K562 (cell line): ENCODE results near the gene LMNA. TPM values are rescaled to one million over a fixed set of nuclear protein-coding genes. Genes with fewer than 3 reads are reported as not detected.
A peak's percentile ranks its signal among the peaks of the same experiment; 100 is the strongest.

ENCODE experiments used
- ATAC-seq: fragments of 200-7000 bp; cut with Tn5 transposase; 3 replicates; pipeline ENCODE4 v1.9.1; 2020; ENCODE audit warnings: moderate library complexity
- BruUV-seq: library from RNA; stranded (reverse); fragments of 400-500 nt; replicated peaks from 2 replicates; lab custom pipeline; 2021; lab: Mats Ljungman, UMichigan
- CTCF ChIA-PET: fragments of 300-600 bp; formaldehyde crosslinking; extraction: SDS; loops from one replicate; lab custom pipeline; 2021; ENCODE audit warnings: low intra/inter-chr PET ratio; lab: Yijun Ruan, JAX
- POLR2A ChIA-PET: fragments of 300-600, 350-650 bp; sonication (Branson Sonifier 250); formaldehyde crosslinking; extraction: SDS; loops from one replicate; lab custom pipeline; 2021; ENCODE audit warnings: antibody characterized with exemption, inconsistent platforms; lab: Yijun Ruan, JAX
- DNase-seq, 4 experiments: peaks; one replicate each; pipeline versions ENCODE4 v3.0.0 to v3.0.0-alpha.2; 2011 to 2018; ENCODE audit warnings: low spot score in 3 of 4, mixed read lengths in 3 of 4; ENCODE audit errors: extremely low read depth in 1 of 4
- FAIRE-seq: peaks from 2 replicates; lab custom pipeline; 2011; peaks lifted over from hg19 to GRCh38; lab: Jason Lieb, UNC
- H2AFZ ChIP-seq: 2 replicates; pipeline ENCODE4 v1.6.0; 2011; ENCODE audit warnings: low read depth, low read length, control low read depth, inconsistent platforms
- H3K27ac ChIP-seq: fragments of 200-600 bp; 3 replicates; pipeline ENCODE4 v1.8.0; 2011; ENCODE audit warnings: low read depth, mild to moderate bottlenecking, control low read depth, inconsistent platforms, low read length, moderate library complexity, mixed read lengths; ENCODE audit errors: extremely low read depth
- H3K27me3 ChIP-seq, 2 experiments: fragments of 300-600 bp in 1 of 2; 2 replicates in 1 of 2; 3 replicates in 1 of 2; pipeline versions ENCODE4 v1.6.0 to v1.8.0; 2011; ENCODE audit warnings: inconsistent platforms in 2 of 2, low read length in 2 of 2, mild to moderate bottlenecking in 1 of 2, mixed read lengths in 1 of 2, moderate library complexity in 1 of 2; ENCODE audit not compliant: control insufficient read depth in 2 of 2, insufficient read depth in 2 of 2
- H3K36me3 ChIP-seq: fragments of 300-600 bp; 3 replicates; pipeline ENCODE4 v1.8.0; 2011; ENCODE audit warnings: mild to moderate bottlenecking, low read length, inconsistent platforms; ENCODE audit not compliant: control insufficient read depth, insufficient read depth
- H3K4me1 ChIP-seq, 2 experiments: fragments of 200-600 bp in 1 of 2; replicated peaks in 1 of 2; 2 replicates in 1 of 2; 3 replicates in 1 of 2; pipeline versions ENCODE4 v1.5.1 to v1.8.0; 2011; ENCODE audit warnings: inconsistent platforms in 2 of 2, low read length in 2 of 2, mild to moderate bottlenecking in 1 of 2, mixed read lengths in 1 of 2, moderate library complexity in 1 of 2; ENCODE audit not compliant: control insufficient read depth in 2 of 2, insufficient read depth in 2 of 2
- H3K4me2 ChIP-seq: 2 replicates; pipeline ENCODE4 v1.6.1; 2011; ENCODE audit warnings: low read length, control low read depth, inconsistent platforms, mixed read lengths; ENCODE audit not compliant: insufficient read depth
- H3K4me3 ChIP-seq: fragments of 200-600 bp; sonication (generic), shearing (Covaris generic); 2 replicates; pipeline ENCODE4 v1.5.1; 2016; ENCODE audit warnings: control low read depth, inconsistent platforms
- H3K79me2 ChIP-seq: fragments of 200-600 bp; 3 replicates; pipeline ENCODE4 v1.8.0; 2011; ENCODE audit warnings: low read length, inconsistent platforms; ENCODE audit not compliant: control insufficient read depth, insufficient read depth
- H3K9ac ChIP-seq, 2 experiments: 2 replicates each; pipeline versions ENCODE4 v1.6.0 to v1.6.1; 2011; ENCODE audit warnings: low read depth in 2 of 2, low read length in 2 of 2, control low read depth in 1 of 2, inconsistent platforms in 1 of 2, mild to moderate bottlenecking in 1 of 2, mixed read lengths in 1 of 2; ENCODE audit not compliant: insufficient read depth in 1 of 2
- H3K9me1 ChIP-seq: one replicate; pipeline ENCODE4 v1.6.0; 2011; ENCODE audit warnings: inconsistent platforms, mild to moderate bottlenecking, low read length, moderate library complexity; ENCODE audit not compliant: control insufficient read depth, insufficient read depth
- H3K9me3 ChIP-seq: replicated peaks from 2 replicates; pipeline ENCODE4 v1.5.1; 2011; ENCODE audit warnings: low read depth, low read length, inconsistent platforms; ENCODE audit not compliant: control insufficient read depth, insufficient read depth
- H4K20me1 ChIP-seq: replicated peaks from 2 replicates; pipeline ENCODE4 v1.6.1; 2011; ENCODE audit warnings: low read length, inconsistent platforms, mixed read lengths; ENCODE audit not compliant: control insufficient read depth, insufficient read depth
- ARID1B ChIP-seq: fragments of 450-650 bp; IDR thresholded peaks from 2 replicates; pipeline ENCODE4 v1.6.1; 2016; ENCODE audit warnings: antibody characterized with exemption, mild to moderate bottlenecking, inconsistent platforms
- CBFA2T2 ChIP-seq: fragments of 450-650 bp; conservative IDR thresholded peaks from 2 replicates; pipeline ENCODE4 v1.6.1; 2017; ENCODE audit warnings: mild to moderate bottlenecking
- CBFA2T3 ChIP-seq: fragments of 450-650 bp; IDR thresholded peaks from 2 replicates; pipeline ENCODE4 v1.6.1; 2017
- DPF2 ChIP-seq: fragments of 450-650 bp; IDR thresholded peaks from 2 replicates; pipeline ENCODE4 v1.6.1; 2016
- GTF2A2 ChIP-seq: IDR thresholded peaks from 2 replicates; pipeline ENCODE4 v1.6.1; 2016; ENCODE audit warnings: mild to moderate bottlenecking, missing genetic modification characterization, missing compliant biosample characterization
- HDAC2 ChIP-seq: fragments of 450-650 bp; IDR thresholded peaks from 2 replicates; pipeline ENCODE4 v1.6.1; 2016; ENCODE audit warnings: mild to moderate bottlenecking
- HNRNPL ChIP-seq: fragments of 200-400 bp; formaldehyde crosslinking; IDR thresholded peaks from 2 replicates; pipeline ENCODE4 v1.6.1; 2017; ENCODE audit warnings: low read depth, mild to moderate bottlenecking, low read length
- JUN ChIP-seq, 2 experiments: sonication (generic) in 1 of 2; formaldehyde crosslinking in 1 of 2; IDR thresholded peaks; 2 replicates each; pipeline versions ENCODE4 v1.6.1 to v1.8.0; 2012 to 2022; ENCODE audit warnings: borderline replicate concordance in 2 of 2, mild to moderate bottlenecking in 2 of 2, improper control_type of control experiment in 1 of 2, low read depth in 1 of 2, low read length in 1 of 2, missing genetic modification reagents in 1 of 2
- KDM1A ChIP-seq, 2 experiments: fragments of 450-650 bp; IDR thresholded peaks; 2 replicates each; pipeline ENCODE4 v1.6.1; 2016; ENCODE audit warnings: mild to moderate bottlenecking in 2 of 2
- MTA1 ChIP-seq: fragments of 450-650 bp; IDR thresholded peaks from 2 replicates; pipeline ENCODE4 v1.6.1; 2017; ENCODE audit warnings: borderline replicate concordance
- NFIC ChIP-seq: fragments of 450-650 bp; IDR thresholded peaks from 2 replicates; pipeline ENCODE4 v1.6.1; 2017; ENCODE audit warnings: mild to moderate bottlenecking, inconsistent platforms
- RFX5 ChIP-seq: IDR thresholded peaks from 2 replicates; pipeline ENCODE4 v1.6.1; 2011; ENCODE audit warnings: low read depth, mild to moderate bottlenecking, improper control_type of control experiment, low read length
- SFPQ ChIP-seq: fragments of 200-400 bp; formaldehyde crosslinking; IDR thresholded peaks from 2 replicates; pipeline ENCODE4 v1.6.1; 2017; ENCODE audit warnings: mild to moderate bottlenecking, low read depth, low read length, moderate library complexity
- TCF3 ChIP-seq: sonication (generic); formaldehyde crosslinking; IDR thresholded peaks from 2 replicates; pipeline ENCODE4 v1.4.0; 2020; ENCODE audit warnings: mild to moderate bottlenecking, missing genetic modification reagents
- TEAD4 ChIP-seq, 2 experiments: sonication (generic) in 1 of 2; formaldehyde crosslinking in 1 of 2; IDR thresholded peaks; 2 replicates each; pipeline versions ENCODE4 v1.6.1 to v1.8.0; 2012 to 2022; ENCODE audit warnings: borderline replicate concordance in 1 of 2, inconsistent platforms in 1 of 2, low read length in 1 of 2, mild to moderate bottlenecking in 1 of 2, missing genetic modification reagents in 1 of 2
- ZBTB2 ChIP-seq: fragments of 450-650 bp; IDR thresholded peaks from 2 replicates; pipeline ENCODE4 v1.6.1; 2016; ENCODE audit warnings: antibody characterized with exemption
- ZEB2 ChIP-seq: fragments of 450-650 bp; IDR thresholded peaks from 2 replicates; pipeline ENCODE4 v1.6.1; 2016
- ZNF224 ChIP-seq: sonication (generic); formaldehyde crosslinking; IDR thresholded peaks from 2 replicates; pipeline ENCODE4 v1.8.0; 2022; ENCODE audit warnings: mild to moderate bottlenecking, missing genetic modification reagents
- ZNF589 ChIP-seq: fragments of 200-800 bp; sonication (Bioruptor generic); IDR thresholded peaks from 2 replicates; pipeline ENCODE4 v1.6.1; 2016; ENCODE audit warnings: low read depth, missing genetic modification characterization, missing compliant biosample characterization
- ZSCAN29 ChIP-seq: fragments of 450-650 bp; IDR thresholded peaks from 2 replicates; pipeline ENCODE4 v1.6.1; 2017
- WGBS: fragments of 100-300 bp; shearing (Covaris generic); methylation state at CpG from one replicate; pipeline ENCODE4 v1.1.6; 2016; ENCODE audit warnings: low coverage, mixed read lengths; ENCODE audit not compliant: insufficient coverage; ENCODE audit errors: missing lambda C conversion rate; 5-methylcytosine and 5-hydroxymethylcytosine counted together
- in situ Hi-C: fragments of 300-500 bp; cut with MboI; formaldehyde crosslinking; loops from 4 replicates; pipeline ENCODE4 v1.15.0; 2018; ENCODE audit warnings: inconsistent platforms, mixed read lengths
- intact Hi-C: fragments of 100-400 bp; cut with micrococcal nuclease; formaldehyde crosslinking; loops from 2 replicates; pipeline ENCODE4 v1.14.2; 2022
- polyA plus RNA-seq, 8 experiments: library from polyadenylated mRNA; depleted of rRNA in 4 of 8; stranded (reverse) in 5 of 8; unstranded in 3 of 8; fragments of >200 nt; fragmentation: Nextera tagmentation in 2 of 8; fragmentation: Illumina TruSeq in 1 of 8; extraction: Ambion mirVana in 2 of 8; extraction: Trizol in 1 of 8; gene quantifications; 2 replicates each; pipeline versions ENCODE4 v1.2.1 to v1.2.3, GENCODE V29; 2011 to 2014; ENCODE audit warnings: inconsistent platforms in 1 of 8, missing spikeins in 1 of 8
- total RNA-seq, 7 experiments: library from RNA; depleted of rRNA in 6 of 7; stranded (reverse); fragments of >200 nt in 6 of 7; fragmentation: Illumina TruSeq in 2 of 7; extraction: Trizol in 2 of 7; gene quantifications; 2 replicates each; pipeline versions ENCODE4 v1.2.1 to v1.2.3, GENCODE V29; 2011 to 2021; ENCODE audit warnings: low replicate concordance in 1 of 7

LMNA gene
- total and polyA plus RNA-seq, 9 of the 15 experiments (the other 6 are each of a cell fraction or from before 2014, with no cell fraction given) = 1.00 to 347 (median 88.2) TPM

DNA sequence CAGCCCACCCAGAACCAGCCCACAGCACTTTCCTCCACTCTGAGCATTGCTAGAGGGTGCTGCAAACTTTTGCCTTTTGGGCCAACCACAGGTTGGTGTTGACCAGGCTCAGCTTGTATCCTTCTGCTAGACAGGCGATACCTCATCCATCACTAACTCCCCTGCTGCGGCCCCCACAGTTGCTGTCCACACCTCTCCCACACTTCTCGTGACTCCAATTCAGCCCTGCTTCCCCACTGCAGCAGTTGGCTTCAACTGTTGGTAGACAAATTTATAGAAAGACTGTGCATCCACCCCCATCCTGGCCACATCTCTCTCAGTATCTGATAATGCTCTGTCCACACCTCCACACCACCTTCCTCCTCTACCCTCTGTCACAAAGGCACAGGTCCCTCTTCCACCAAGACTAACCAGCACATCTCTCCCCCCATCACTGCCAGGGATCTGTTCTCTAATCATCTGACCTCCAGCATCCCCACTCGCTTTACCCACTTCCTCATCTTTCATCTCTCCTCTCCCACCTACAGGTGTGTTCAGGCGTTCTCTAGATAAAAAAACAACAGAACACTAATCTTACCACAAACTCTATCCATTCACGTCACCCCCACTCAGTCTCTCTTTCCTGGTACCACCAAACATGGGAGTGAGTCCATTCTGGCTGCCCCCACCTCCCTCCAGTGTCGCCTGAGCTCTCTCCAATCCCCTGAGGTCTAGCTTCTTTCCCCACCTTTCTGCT, 63.6 kb downstream of the LMNA start:
- Histone ChIP-seq H3K9ac (peak overlapping the region in 1 of 2 experiments; percentile 4; a peak in 1 of 4 replicates), H4K20me1 (no peaks in the 10 kb centered on the region), H3K36me3 (no peaks in the 10 kb centered on the region), H3K4me3 (no peak overlapping the region), H3K9me3 (no peaks in the 10 kb centered on the region), H3K27ac (no peak overlapping the region), H3K4me2 (no peak overlapping the region), H2AFZ (0 out of 2 replicates have a peak overlapping the region, but pooled peaks have one; percentile 35), H3K4me1 (peaks cover 14 to 35% of the 10 kb centered on the region in 2 experiments; a peak in 4 of 5 replicates), H3K9me1 (no peaks in the 10 kb centered on the region), H3K27me3 (no peaks in the 10 kb centered on the region), H3K79me2 (no peaks in the 10 kb centered on the region)
- ATAC-seq (peak; percentile 31), FAIRE-seq (no peak), DNase-seq (peak in 3 of 4 experiments; percentile 43 to 49 (median 44))
- in situ Hi-C loops = no loop called here
- no TSS peak for BruUV-seq
- WGBS = 22% methylated on average over 7 of the region's 7 CpGs
- ChIA-PET POLR2A (interaction anchor here (0.9 to 1.7 kb wide), 4 partner anchors 8 to 330 kb away, joined by 3 to 5 read pairs (median 4); no protein-coding TSS in a partner anchor), CTCF (no interaction called here)
- intact Hi-C loops = no loop called here
- peak; percentile 87 for TF ChIP-seq CBFA2T3
- TF ChIP-seq SFPQ = no peak
- peak; percentile 85 for TF ChIP-seq ZEB2
- no peak for TF ChIP-seq ZNF589 (CRISPR knock-in tag)
- peak; percentile 19; the same call in 1 of the 2 replicates for TF ChIP-seq NFIC
- TF ChIP-seq DPF2 = peak; percentile 31; the same call in 1 of the 2 replicates
- 0 out of 2 replicates have a peak, but pooled peaks have one; percentile 29 for TF ChIP-seq HDAC2
- TF ChIP-seq TEAD4 (IDR thresholded peaks at IDR 0.05; ENCODE audit: low read length) = peak; percentile 63
- TF ChIP-seq TEAD4 (CRISPR knock-in tag; IDR thresholded peaks at IDR 0.05; ENCODE audit: borderline replicate concordance) = no peak
- TF ChIP-seq ZNF224 (CRISPR knock-in tag) = no peak
- 0 out of 2 replicates have a peak, but pooled peaks have one; percentile 37 for TF ChIP-seq MTA1
- no peak for TF ChIP-seq HNRNPL
- peak; percentile 73 for TF ChIP-seq CBFA2T2
- TF ChIP-seq KDM1A (IDR thresholded peaks at IDR 0.05) = peak; percentile 25 to 27; a peak in 2 of 4 replicates
- no peak for TF ChIP-seq GTF2A2 (tag)
- TF ChIP-seq JUN (IDR thresholded peaks at IDR 0.05; ENCODE audit: borderline replicate concordance, low read depth, low read length) = no peak
- no peak for TF ChIP-seq JUN (CRISPR knock-in tag; IDR thresholded peaks at IDR 0.05; ENCODE audit: borderline replicate concordance)
- no peak for TF ChIP-seq ZSCAN29
- TF ChIP-seq ZBTB2 = 0 out of 2 replicates have a peak, but pooled peaks have one; percentile 49
- peak; percentile 77 for TF ChIP-seq TCF3 (CRISPR knock-in tag)
- no peak for TF ChIP-seq RFX5
- TF ChIP-seq ARID1B = peak; percentile 68
